ENCODE measurements around the gene MSANTD2.

Gene MSANTD2

GRCh38 chr11:124840666-124841065 lies 40.5 kb upstream of the MSANTD2 start:
- no peak for TF ChIP-seq CTCF (conservative IDR thresholded peaks at IDR 0.05; ENCODE audit: low read length)
- H3K4me3 ChIP-seq (ENCODE audit: low read length): no peak overlapping the region
- DNase-seq (ENCODE audit: low read depth): no peak

- no peak for TF ChIP-seq CTCF (conservative IDR thresholded peaks at IDR 0.05; ENCODE audit: low read length)
- no peak for DNase-seq (ENCODE audit: low read depth)
- H3K4me3 ChIP-seq (ENCODE audit: low read length): peak overlapping the region; percentile 20; the same call in 1 of the 2 replicates
Measured at GRCh38 chr11:124839972-124840621, 39.9 kb upstream of the MSANTD2 start.

- no peak for TF ChIP-seq CTCF (conservative IDR thresholded peaks at IDR 0.05; ENCODE audit: low read length)
- peak overlapping the region; percentile 26 for H3K4me3 ChIP-seq (ENCODE audit: low read length)
- DNase-seq (ENCODE audit: low read depth): no peak
Measured at GRCh38 chr11:124839128-124839971, 39.1 kb upstream of the MSANTD2 start.

GRCh38 chr11:124838805-124839127 lies 38.6 kb upstream of the MSANTD2 start:
- TF ChIP-seq CTCF (conservative IDR thresholded peaks at IDR 0.05; ENCODE audit: low read length): no peak
- no peak overlapping the region for H3K4me3 ChIP-seq (ENCODE audit: low read length)

GRCh38 chr11:124837491-124837856 lies 37.3 kb upstream of the MSANTD2 start:
- no peak overlapping the region for H3K4me3 ChIP-seq (ENCODE audit: low read length)
- TF ChIP-seq CTCF (conservative IDR thresholded peaks at IDR 0.05; ENCODE audit: low read length): peak; percentile 73
- DNase-seq (ENCODE audit: low read depth): peak; percentile 89

More at GRCh38 chr11:124838805-124839127, 38.6 kb upstream of the MSANTD2 start:
- DNase-seq (ENCODE audit: low read depth): no peak

- no peak for TF ChIP-seq CTCF (conservative IDR thresholded peaks at IDR 0.05; ENCODE audit: low read length)
- no peak for DNase-seq (ENCODE audit: low read depth)
- H3K4me3 ChIP-seq (ENCODE audit: low read length): no peak overlapping the region
Measured at GRCh38 chr11:124835918-124836317, 35.7 kb upstream of the MSANTD2 start.

All from AG10803 (cell line).